SK-N-SH treated with all-trans-retinoic acid at 6 μM for 48 hours (cell line): ENCODE data around the gene RFC2.
"Not testable (repeated sequence)": the region's sequence is repeated elsewhere in the genome, so short reads cannot be mapped to it uniquely, and the experiment has no call there.

Experiments used
- SNAI2 ChIP-seq: fragments of 250-450 bp; sonication (Bioruptor Pico); IDR thresholded peaks from 2 replicates; pipeline ENCODE4 v1.5.0; 2020; ENCODE audit warnings: mild to moderate bottlenecking, moderate library complexity
- ZFP3 ChIP-seq: fragments of 250-450 bp; sonication (Bioruptor Pico); IDR thresholded peaks from 2 replicates; pipeline ENCODE4 v1.5.0; 2020; ENCODE audit warnings: mild to moderate bottlenecking, moderate library complexity
- ZNF8 ChIP-seq: fragments of 450-650 bp; formaldehyde crosslinking; IDR thresholded peaks from 2 replicates; pipeline ENCODE4 v1.5.0; 2020; ENCODE audit warnings: mild to moderate bottlenecking, moderate library complexity
- TF ChIP-seq, protein P1 (sequence below): fragments of 250-450 bp; sonication (Bioruptor Pico); IDR thresholded peaks from 2 replicates; pipeline ENCODE4 v1.5.1; 2020; ENCODE audit warnings: low read depth, mild to moderate bottlenecking, moderate library complexity
- TF ChIP-seq, protein P2 (sequence below): fragments of 250-450 bp; sonication (Bioruptor Pico); IDR thresholded peaks from 2 replicates; pipeline ENCODE4 v1.8.0; 2021; ENCODE audit warnings: low read depth, mild to moderate bottlenecking, moderate library complexity, borderline replicate concordance
- TF ChIP-seq, protein P3 (sequence below): fragments of 250-450 bp; sonication (Bioruptor Pico); IDR thresholded peaks from 2 replicates; pipeline ENCODE4 v1.5.1; 2021; ENCODE audit warnings: mild to moderate bottlenecking, moderate library complexity

DNA sequence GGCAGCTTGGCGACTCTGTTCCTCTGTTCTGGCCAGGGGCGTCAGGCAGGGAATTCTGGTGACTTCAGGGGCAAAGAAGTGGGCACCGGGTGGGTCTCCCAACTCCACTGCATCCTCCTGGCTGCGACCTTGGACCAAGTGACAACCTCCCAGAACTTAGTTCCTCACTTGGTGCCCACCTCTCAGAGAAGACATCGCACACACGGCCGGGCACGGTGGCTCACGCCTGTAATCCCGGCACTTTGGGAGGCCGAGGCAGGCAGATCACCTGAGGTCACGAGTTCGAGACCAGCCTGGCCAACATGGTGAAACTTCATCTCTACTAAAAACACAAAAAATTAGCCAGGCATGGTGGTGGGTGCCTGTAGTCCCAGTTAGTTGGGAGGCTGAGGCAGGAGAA is 29.3 kb downstream of the RFC2 start:
- TF ChIP-seq, protein P1, sequence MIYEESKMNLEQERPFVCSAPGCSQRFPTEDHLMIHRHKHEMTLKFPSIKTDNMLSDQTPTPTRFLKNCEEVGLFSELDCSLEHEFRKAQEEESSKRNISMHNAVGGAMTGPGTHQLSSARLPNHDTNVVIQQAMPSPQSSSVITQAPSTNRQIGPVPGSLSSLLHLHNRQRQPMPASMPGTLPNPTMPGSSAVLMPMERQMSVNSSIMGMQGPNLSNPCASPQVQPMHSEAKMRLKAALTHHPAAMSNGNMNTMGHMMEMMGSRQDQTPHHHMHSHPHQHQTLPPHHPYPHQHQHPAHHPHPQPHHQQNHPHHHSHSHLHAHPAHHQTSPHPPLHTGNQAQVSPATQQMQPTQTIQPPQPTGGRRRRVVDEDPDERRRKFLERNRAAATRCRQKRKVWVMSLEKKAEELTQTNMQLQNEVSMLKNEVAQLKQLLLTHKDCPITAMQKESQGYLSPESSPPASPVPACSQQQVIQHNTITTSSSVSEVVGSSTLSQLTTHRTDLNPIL, result not testable (repeated sequence)
- not testable (repeated sequence) for TF ChIP-seq ZNF8 (CRISPR knock-in tag); SNAI2 (CRISPR knock-in tag); ZFP3
- TF ChIP-seq, protein P2, sequence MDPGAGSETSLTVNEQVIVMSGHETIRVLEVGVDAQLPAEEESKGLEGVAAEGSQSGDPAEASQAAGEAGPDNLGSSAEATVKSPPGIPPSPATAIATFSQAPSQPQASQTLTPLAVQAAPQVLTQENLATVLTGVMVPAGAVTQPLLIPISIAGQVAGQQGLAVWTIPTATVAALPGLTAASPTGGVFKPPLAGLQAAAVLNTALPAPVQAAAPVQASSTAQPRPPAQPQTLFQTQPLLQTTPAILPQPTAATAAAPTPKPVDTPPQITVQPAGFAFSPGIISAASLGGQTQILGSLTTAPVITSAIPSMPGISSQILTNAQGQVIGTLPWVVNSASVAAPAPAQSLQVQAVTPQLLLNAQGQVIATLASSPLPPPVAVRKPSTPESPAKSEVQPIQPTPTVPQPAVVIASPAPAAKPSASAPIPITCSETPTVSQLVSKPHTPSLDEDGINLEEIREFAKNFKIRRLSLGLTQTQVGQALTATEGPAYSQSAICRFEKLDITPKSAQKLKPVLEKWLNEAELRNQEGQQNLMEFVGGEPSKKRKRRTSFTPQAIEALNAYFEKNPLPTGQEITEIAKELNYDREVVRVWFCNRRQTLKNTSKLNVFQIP, result not testable (repeated sequence)
- TF ChIP-seq, protein P3, sequence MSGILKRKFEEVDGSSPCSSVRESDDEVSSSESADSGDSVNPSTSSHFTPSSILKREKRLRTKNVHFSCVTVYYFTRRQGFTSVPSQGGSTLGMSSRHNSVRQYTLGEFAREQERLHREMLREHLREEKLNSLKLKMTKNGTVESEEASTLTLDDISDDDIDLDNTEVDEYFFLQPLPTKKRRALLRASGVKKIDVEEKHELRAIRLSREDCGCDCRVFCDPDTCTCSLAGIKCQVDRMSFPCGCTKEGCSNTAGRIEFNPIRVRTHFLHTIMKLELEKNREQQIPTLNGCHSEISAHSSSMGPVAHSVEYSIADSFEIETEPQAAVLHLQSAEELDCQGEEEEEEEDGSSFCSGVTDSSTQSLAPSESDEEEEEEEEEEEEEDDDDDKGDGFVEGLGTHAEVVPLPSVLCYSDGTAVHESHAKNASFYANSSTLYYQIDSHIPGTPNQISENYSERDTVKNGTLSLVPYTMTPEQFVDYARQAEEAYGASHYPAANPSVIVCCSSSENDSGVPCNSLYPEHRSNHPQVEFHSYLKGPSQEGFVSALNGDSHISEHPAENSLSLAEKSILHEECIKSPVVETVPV (CRISPR knock-in tag), result not testable (repeated sequence)
